Effector memory CD8-positive, alpha-beta T cell (primary cell): ENCODE data around the gene IGFALS.

Experiments used
- ATAC-seq: fragments of 150-1000 bp; cut with Tn5 transposase; replicated peaks from 2 replicates; pipeline ENCODE4 v1.10.0; 2021; ENCODE audit warnings: mild to moderate bottlenecking, moderate library complexity
- DNase-seq, 3 experiments: peaks; one replicate each; pipeline ENCODE4 v3.0.0; 2021
- H3K27ac Mint-ChIP-seq, 2 donors: one replicate each; pipeline ENCODE4 v1.8.0; 2022; ENCODE audit warnings: mild to moderate bottlenecking in 2 of 2, mixed read lengths in 2 of 2, moderate library complexity in 2 of 2
- H3K27me3 Mint-ChIP-seq, 2 donors: one replicate each; pipeline ENCODE4 v1.8.0; 2022; ENCODE audit warnings: mixed read lengths in 2 of 2
- H3K36me3 Mint-ChIP-seq: one replicate; pipeline ENCODE4 v1.8.0; 2022; ENCODE audit warnings: mild to moderate bottlenecking, moderate library complexity, mixed read lengths; ENCODE audit not compliant: insufficient read depth
- H3K4me1 Mint-ChIP-seq, 2 donors: one replicate each; pipeline ENCODE4 v1.8.0; 2022; ENCODE audit warnings: low read depth in 2 of 2, mixed read lengths in 2 of 2
- H3K4me3 Mint-ChIP-seq, 2 donors: one replicate each; pipeline ENCODE4 v1.8.0; 2022; ENCODE audit warnings: mild to moderate bottlenecking in 2 of 2, mixed read lengths in 2 of 2, moderate library complexity in 2 of 2
- H3K9me3 Mint-ChIP-seq, 2 donors: one replicate each; pipeline ENCODE4 v1.8.0; 2022; ENCODE audit warnings: mixed read lengths in 2 of 2
- total RNA-seq, 9 experiments: gene quantifications; one replicate each; lab custom pipeline; 2026; lab: John Stamatoyannopoulos, UW

Gene IGFALS
- 0 to 1.6 (median 0.40) reads per million in 9 experiments for total RNA-seq

DNA sequence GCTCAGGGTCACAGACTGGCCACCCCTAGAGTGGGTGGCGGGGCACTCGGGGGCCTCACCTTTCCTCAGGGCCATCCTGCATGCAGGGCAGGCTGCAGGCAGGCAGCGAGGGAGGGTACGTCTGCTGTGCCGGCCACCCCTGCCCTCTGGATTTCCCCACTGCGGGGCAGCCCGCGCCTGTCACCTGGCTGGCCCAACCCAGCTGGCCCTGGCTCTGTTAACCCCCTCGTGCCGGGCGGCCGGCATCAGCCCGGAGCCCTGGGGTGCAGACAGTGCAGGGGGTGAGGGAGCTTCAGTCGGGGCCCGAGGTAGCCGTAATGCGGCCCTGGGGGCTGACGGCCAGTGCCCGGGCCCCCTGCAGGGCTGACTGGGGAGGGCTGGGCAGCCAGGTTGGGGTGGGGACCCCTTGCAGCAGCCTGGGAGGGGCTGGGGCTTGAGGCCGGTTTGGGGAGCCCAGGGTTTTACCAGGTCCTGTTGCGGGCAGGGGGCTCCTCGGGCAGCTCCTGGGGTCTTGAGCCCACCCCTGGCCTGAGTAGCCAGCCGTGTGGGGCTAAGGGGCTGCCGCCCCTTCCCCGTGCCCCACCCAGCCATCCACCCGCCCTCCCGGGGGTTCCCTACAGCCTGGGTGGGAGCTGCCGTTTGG lies at the start of gene IGFALS:
Gene IGFALS, minus strand, starts transcription at position 128 of the 643 bp plus-strand sequence. Its CDS starts 53 bp downstream, at position 75.
- no peak for DNase-seq
- Mint-ChIP-seq H3K4me1 (peaks cover 4% of the 10 kb centered on the region in 2 donors), H3K27me3 (no peaks in the 10 kb centered on the region), H3K9me3 (no peaks in the 10 kb centered on the region), H3K4me3 (no peak within 1 kb of the TSS), H3K36me3 (peaks cover 6% of the 10 kb centered on the region), H3K27ac (no peak within 1 kb of the TSS)
- no peak for ATAC-seq

DNA sequence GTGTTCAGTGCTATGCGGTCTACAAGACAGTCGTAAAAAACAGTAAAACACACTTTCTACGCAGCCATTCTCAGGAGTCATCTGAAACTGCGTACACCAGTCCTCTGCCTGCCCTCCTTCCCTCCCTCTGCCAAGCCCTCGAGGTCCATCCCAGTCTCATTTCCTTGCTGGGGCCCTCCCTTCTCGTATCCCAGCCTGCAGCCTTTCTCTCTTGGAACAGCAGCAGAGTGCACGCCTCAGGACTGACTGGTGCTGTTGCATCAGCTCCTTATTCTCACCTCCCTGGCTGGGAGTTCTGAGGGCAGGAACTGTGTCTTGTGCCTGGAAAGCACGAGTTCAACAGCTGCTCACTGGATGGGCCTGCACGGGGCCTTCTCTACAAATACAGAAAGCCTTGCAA lies 46.0 kb upstream of the IGFALS start:
- DNase-seq: no peak
- Mint-ChIP-seq H3K9me3 (no peaks in the 10 kb centered on the region), H3K4me1 (peaks cover 0 to 1% of the 10 kb centered on the region in 2 donors), H3K27ac (no peak overlapping the region), H3K4me3 (no peak overlapping the region), H3K27me3 (no peaks in the 10 kb centered on the region), H3K36me3 (no peaks in the 10 kb centered on the region)
- ATAC-seq: no peak

DNA sequence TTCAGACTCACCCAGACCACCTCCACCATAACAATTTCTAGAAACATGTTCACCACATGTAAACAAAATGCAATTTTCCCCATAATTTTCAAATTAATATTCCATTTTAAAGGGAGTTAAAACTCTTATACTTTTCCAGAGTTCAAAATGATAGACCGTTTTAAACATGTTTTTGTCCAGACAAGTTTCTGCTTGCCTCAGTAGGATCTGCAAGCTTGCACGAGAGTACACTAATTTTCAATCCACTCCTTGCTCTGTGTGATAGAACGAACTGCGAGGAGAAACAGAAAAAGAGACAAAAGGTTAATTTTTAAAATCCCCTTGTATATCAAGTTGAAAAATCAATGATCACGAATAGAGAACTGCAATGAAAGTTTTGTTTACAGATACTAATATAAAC lies 40.6 kb upstream of the IGFALS start:
- DNase-seq (no peak), ATAC-seq (no peak)
- Mint-ChIP-seq H3K27me3 (no peaks in the 10 kb centered on the region), H3K4me1 (peaks cover 2 to 7% of the 10 kb centered on the region in 2 donors), H3K36me3 (no peaks in the 10 kb centered on the region), H3K27ac (no peak overlapping the region), H3K9me3 (no peaks in the 10 kb centered on the region), H3K4me3 (no peak overlapping the region)

DNA sequence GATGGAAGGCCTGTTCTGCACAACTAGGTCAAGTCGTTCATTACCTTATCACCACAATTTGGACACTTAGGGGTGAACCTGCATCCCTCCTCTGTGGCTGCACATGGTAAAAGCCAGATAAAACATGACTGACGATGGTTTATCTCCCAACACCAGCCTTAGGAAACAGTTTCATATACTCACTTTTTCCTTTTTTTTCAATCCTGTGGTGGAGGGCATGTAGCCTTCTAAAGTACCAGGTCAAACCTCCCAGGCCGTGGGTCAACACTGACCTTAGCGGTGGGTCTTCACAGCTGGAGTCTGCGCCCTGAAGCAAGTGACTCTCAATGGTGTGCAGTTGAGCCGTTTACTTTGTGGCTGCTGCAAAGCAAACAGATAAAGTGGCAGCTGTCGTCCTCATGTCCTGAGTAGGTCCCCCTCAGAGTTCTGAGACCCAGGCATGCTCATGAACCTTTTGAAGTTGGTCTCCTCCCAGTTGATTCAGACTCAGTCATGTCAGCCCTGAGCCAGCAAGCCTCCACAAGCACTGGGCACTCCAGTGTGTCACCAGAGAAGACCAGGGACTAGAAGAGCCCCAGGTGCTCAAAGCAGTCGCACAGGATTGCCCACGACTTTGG lies 39.4 kb upstream of the IGFALS start:
- no peaks in the 10 kb centered on the region for H3K9me3 Mint-ChIP-seq
- H3K27ac Mint-ChIP-seq: no peak overlapping the region
- ATAC-seq (no peak), DNase-seq (no peak)
- H3K4me1 Mint-ChIP-seq: peaks cover 4 to 9% of the 10 kb centered on the region in 2 donors
- H3K27me3 Mint-ChIP-seq: no peaks in the 10 kb centered on the region
- peaks cover 3% of the 10 kb centered on the region for H3K36me3 Mint-ChIP-seq
- no peak overlapping the region for H3K4me3 Mint-ChIP-seq

DNA sequence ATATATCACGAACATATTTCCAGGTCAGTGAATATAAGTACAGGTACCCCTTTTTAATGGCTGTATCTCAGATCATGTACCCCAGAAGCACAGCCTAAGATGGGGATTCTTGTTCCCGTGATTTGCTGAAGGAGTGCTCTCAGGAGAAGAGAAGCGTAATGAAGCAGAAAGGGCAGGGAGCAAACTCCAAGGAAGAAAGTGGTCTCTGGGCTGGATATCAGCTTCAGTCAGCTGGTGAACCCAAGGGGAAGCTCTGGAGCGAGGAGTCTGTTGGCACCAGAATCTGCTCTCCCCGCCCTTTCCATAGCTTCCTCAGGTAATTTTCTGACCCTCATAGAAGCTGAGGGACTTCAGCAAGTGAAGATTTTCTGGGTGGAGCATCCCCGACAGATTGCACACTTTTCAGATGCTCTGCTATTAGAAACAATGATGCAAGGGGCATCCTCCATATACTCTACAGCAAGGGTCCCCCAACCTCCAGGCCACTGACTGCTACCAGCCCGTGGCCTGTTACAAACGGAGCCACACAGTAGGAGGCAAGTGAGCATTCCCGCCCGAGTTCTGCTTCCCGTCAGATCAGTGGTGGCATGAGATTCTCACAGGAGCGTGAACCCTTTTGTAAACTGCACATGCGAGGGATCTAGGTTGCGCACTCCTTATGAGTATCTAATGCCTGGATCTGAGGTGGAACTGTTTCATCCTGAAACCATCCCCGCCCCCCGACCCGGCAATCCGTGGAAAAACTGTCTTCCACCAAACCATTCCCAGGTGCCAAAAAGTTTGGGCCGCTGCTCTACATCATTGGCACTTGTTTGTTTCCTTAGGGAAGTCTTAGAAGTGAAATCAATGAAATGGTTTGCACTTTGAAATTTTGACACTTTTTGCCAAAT lies 37.9 kb upstream of the IGFALS start:
- peaks cover 14% of the 10 kb centered on the region for H3K36me3 Mint-ChIP-seq
- H3K9me3 Mint-ChIP-seq: no peaks in the 10 kb centered on the region
- no peak for DNase-seq
- no peak overlapping the region for H3K4me3 Mint-ChIP-seq
- peaks cover 13 to 16% of the 10 kb centered on the region in 2 donors for H3K4me1 Mint-ChIP-seq
- ATAC-seq: no peak
- H3K27ac Mint-ChIP-seq: no peak overlapping the region
- no peaks in the 10 kb centered on the region for H3K27me3 Mint-ChIP-seq

DNA sequence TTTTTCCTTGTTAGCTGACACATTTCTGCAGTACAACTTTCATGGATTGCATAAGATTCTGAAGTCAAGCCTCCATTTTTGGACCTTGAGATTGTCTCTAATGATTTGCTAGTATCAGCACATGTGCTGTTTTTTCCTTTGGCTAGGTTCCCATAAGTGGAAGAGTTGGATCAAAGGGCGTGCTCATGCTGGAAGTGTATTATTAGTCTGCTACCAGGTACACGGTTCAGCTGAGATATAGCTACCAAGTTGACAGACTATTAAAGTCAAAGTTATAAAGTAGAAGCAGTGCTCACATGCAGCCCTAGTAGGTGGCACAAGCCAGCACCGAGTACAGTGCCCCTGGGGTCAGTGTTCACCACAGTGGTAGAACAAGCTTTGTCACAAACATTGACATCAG lies 36.7 kb upstream of the IGFALS start:
- Mint-ChIP-seq H3K27me3 (no peaks in the 10 kb centered on the region), H3K27ac (no peak overlapping the region), H3K36me3 (peaks cover 14% of the 10 kb centered on the region), H3K9me3 (no peaks in the 10 kb centered on the region), H3K4me3 (no peak overlapping the region), H3K4me1 (peaks cover 16 to 17% of the 10 kb centered on the region in 2 donors)
- DNase-seq (no peak), ATAC-seq (no peak)

DNA sequence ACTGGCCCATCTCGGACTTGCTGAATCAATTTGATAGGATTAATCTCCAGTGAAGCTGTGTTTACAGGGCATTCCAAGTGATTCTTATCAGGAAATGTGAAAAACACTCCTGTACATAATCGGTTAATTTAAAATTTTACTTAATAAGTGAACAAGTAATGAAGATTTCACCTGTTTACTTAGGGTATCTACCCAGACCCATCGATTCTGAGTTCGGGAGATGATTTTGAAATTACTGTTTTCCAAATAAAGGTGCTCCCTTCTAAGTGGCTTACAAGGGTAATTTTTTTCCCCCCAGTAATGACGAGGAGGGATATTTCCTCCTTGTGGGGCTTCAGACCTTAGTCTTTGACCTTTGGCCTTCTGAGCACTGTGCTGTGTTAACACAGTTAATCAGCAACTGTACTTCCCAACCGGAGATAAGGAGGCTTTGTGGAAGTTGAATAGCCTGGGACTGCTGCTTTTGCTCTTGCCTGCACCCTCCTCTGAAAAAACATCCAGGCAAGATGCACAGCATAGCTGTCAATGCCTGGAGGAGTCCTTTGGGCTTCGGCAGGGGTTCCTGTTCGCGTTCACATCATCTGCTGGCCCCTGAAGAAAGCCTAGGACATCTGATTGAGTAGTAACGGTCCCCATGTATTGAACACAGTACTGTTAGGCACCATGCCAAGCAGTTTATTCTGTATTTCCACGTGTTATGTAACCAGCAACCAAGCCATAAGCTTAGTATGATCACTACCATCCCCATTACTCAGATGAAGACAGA lies 35.3 kb upstream of the IGFALS start:
- Mint-ChIP-seq H3K9me3 (no peaks in the 10 kb centered on the region), H3K4me1 (peaks cover 20 to 24% of the 10 kb centered on the region in 2 donors), H3K27me3 (no peaks in the 10 kb centered on the region), H3K27ac (no peak overlapping the region), H3K4me3 (no peak overlapping the region), H3K36me3 (peaks cover 22% of the 10 kb centered on the region)
- ATAC-seq (no peak), DNase-seq (no peak)

DNA sequence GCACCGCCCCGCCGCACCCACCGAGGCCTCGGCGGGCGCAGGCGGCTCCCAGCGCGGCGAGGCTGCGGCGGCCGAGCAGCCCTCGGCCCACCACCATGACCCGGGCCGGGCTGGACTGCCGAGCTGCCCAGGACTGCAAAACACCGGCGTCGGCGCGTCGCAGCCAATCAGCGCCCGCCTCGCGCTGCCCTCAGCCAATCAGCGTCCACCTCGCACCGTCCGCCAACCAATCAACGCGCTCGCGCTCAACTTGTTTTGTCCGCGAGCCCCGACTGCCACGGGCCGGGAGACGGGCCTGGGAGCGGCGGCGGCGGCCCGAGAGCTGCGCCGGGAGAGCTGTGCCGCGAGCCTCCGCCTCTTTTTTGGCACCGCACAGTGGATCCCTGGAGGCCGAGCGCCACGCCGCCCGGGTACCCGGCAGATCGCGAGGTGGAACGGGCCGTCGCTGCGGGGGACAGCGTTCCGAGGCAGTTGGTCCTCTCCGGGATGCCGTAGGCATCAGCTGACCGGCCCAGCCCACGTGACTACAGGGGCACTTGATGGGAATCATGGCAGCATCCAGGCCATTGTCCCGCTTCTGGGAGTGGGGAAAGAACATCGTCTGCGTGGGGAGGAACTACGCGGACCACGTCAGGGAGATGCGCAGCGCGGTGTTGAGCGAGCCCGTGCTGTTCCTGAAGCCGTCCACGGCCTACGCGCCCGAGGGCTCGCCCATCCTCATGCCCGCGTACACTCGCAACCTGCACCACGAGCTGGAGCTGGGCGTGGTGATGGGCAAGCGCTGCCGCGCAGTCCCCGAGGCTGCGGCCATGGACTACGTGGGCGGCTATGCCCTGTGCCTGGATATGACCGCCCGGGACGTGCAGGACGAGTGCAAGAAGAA lies 33.4 kb upstream of the IGFALS start, which contains the start of the genes FAHD1 and HAGH:
Gene FAHD1, plus strand, starts transcription at position 516 of the 883 bp plus-strand sequence. Its CDS starts 33 bp downstream, at position 549.
Gene HAGH, minus strand, starts transcription at position 135 of the 883 bp plus-strand sequence. Its CDS starts 38 bp downstream, at position 97.
- peaks cover 19 to 30% of the 10 kb centered on the region in 2 donors for H3K4me1 Mint-ChIP-seq
- peak within 1 kb of the TSS; percentile 88 to 92 for H3K27ac Mint-ChIP-seq
- H3K36me3 Mint-ChIP-seq: peaks cover 22% of the 10 kb centered on the region
- peak within 1 kb of the TSS; percentile 86 to 89 for H3K4me3 Mint-ChIP-seq
- DNase-seq (peak; percentile 87 to 93 (median 90)), ATAC-seq (peak; percentile 81)
- no peaks in the 10 kb centered on the region for H3K27me3 Mint-ChIP-seq
- H3K9me3 Mint-ChIP-seq: no peaks in the 10 kb centered on the region

DNA sequence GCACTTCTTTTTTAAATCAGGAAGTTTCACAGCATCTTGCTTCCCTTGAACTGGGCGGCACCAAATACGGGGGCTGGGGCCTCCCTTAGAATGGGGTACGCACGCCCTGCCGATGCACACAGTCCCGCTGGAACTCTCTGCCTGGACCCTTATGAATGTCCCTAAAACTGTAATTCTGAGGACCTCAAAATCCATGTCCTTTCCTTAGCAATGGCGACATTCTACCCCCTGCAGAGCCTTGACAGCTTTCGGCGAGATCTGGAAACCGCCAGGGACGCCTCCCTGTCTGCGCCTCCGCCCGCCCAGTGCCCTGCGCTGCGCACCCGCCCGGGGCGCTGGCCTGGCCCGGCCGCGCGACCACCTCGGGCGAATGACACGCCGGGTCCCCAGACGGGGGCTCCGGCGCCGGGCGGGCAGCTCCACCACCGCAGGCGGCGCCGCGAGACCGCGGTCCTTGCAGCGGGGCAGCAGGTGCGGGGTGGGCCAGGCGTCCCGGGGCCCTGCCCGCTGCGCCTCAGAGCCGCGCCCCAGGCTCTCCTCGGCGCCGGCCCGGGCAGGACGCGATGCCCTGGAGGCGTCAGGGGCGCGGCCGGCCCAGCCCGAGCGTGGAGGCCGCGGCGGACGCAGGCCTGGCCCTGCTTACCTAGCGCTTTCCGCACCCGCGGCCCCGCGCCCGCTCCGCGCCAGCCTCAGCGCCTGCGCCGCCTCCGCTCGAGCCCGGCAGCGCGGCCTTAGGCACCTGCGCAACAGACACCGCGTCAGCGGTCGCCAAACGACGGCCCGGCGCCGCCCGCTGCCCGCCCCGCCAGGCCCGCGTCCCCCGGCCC lies 32.6 kb upstream of the IGFALS start:
- Mint-ChIP-seq H3K27ac (peak overlapping the region; percentile 88 to 92), H3K4me3 (peak overlapping the region; percentile 86 to 89), H3K36me3 (peaks cover 22% of the 10 kb centered on the region), H3K4me1 (peaks cover 19 to 30% of the 10 kb centered on the region in 2 donors), H3K27me3 (no peaks in the 10 kb centered on the region), H3K9me3 (no peaks in the 10 kb centered on the region)
- DNase-seq: peak; percentile 44 to 67 (median 57)
- ATAC-seq: peak; percentile 75

DNA sequence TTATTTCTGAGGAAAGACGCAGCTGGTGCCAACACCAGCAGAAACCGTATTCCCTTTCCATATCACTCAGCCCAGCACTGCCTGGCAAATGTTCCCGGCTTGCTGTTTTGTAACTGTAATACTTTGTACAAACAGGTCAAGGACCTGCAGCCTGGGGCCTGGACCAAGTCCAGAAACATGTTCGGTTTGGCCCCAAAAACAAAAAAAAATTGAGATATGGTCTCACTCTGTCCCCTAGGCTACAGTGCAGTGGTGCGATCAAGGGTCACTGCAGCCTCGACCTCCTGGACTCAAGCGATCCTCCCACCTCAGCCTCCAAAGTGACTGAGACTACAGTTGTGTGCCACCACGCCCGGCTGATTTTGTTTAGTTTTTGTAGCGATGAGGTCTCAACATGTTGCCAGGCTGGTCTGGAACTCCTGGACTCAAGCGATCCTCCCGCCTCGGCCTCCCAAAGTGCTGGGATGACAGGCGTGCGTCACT lies 31.9 kb upstream of the IGFALS start:
- no peak overlapping the region for H3K27ac Mint-ChIP-seq

DNA sequence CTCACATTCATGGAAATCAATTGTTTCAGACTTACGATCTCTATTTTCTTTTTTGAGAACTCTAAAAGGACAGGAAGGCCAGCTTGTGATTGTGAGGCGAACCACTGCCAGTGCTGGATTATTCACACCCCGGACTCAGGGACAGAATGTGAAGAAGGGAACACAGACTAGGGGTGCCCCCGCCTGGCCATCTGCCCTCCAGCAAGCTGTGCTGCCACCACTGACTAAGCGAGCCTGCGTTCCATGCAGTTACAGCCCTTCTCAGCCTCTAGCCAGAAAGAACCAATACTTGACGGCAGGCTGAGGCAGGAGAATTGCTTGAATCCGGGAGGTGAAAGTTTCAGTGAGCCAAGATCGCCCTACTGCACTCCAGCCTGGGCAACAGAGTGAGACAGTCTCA lies 30.3 kb upstream of the IGFALS start:
- Mint-ChIP-seq H3K4me1 (peaks cover 19 to 21% of the 10 kb centered on the region in 2 donors), H3K27me3 (no peaks in the 10 kb centered on the region), H3K36me3 (peaks cover 26% of the 10 kb centered on the region), H3K9me3 (no peaks in the 10 kb centered on the region), H3K27ac (peak overlapping the region in 1 of 2 donors; percentile 10), H3K4me3 (peak overlapping the region in 1 of 2 donors; percentile 20)
- DNase-seq: no peak
- ATAC-seq: no peak

More for the DNA sequence above, 31.9 kb upstream of the IGFALS start:
- H3K27me3 Mint-ChIP-seq: no peaks in the 10 kb centered on the region
- H3K36me3 Mint-ChIP-seq: peaks cover 22% of the 10 kb centered on the region
- DNase-seq: no peak
- no peaks in the 10 kb centered on the region for H3K9me3 Mint-ChIP-seq
- H3K4me3 Mint-ChIP-seq: peak overlapping the region; percentile 67 to 74
- H3K4me1 Mint-ChIP-seq: peaks cover 19 to 26% of the 10 kb centered on the region in 2 donors
- no peak for ATAC-seq
